H1 (cell line): ENCODE data around the gene PPP2R3A. TPM values are rescaled to one million over a fixed set of nuclear protein-coding genes. Genes with fewer than 3 reads are reported as not detected.

ENCODE experiments used
- ASH2L ChIP-seq: fragments of 200-600, 300-600 bp; sonication (generic); IDR thresholded peaks from one replicate; pipeline ENCODE4 v1.7.1; 2017; ENCODE audit warnings: low read length
- RXRA ChIP-seq: IDR thresholded peaks from 2 replicates; pipeline ENCODE4 v1.6.1; 2011; ENCODE audit warnings: low read depth, mild to moderate bottlenecking, low read length, moderate library complexity; ENCODE audit not compliant: insufficient read depth
- SP2 ChIP-seq: IDR thresholded peaks from 2 replicates; pipeline ENCODE4 v1.6.1; 2012; ENCODE audit warnings: mild to moderate bottlenecking, low read length, inconsistent platforms
- TAF7 ChIP-seq: optimal IDR thresholded peaks from 2 replicates; pipeline ENCODE3; 2011; ENCODE audit warnings: low read depth, mild to moderate bottlenecking, inconsistent platforms, low read length, moderate library complexity, borderline replicate concordance
- polyA plus RNA-seq, 7 experiments: library from polyadenylated mRNA; depleted of rRNA in 3 of 7; stranded (reverse) in 5 of 7; unstranded in 2 of 7; fragments of >200 nt in 5 of 7; fragments of 200-250 nt in 2 of 7; gene quantifications; 1 replicate in 5 of 7; 2 replicates in 1 of 7; 4 replicates in 1 of 7; pipeline versions ENCODE4 v1.2.1 to v1.2.3, GENCODE V29; 2011 to 2013; ENCODE audit warnings: missing spikeins in 2 of 7, mixed read lengths in 2 of 7
- total RNA-seq: library from RNA; stranded (reverse); fragmentation: NEBNext Ultra II Directional; extraction: Animal tissue kit (Norgen Biotek cat#: 25700); gene quantifications from 2 replicates; pipeline ENCODE4 v1.2.1, GENCODE V29; 2021
- TF ChIP-seq, protein P1 (sequence below): IDR thresholded peaks from 2 replicates; pipeline ENCODE4 v1.6.1; 2011; ENCODE audit warnings: low read length, improper control_type of control experiment

The PPP2R3A gene
- total and polyA plus RNA-seq, 2 of the 8 experiments (the other 6 are each of a cell fraction or from before 2014, with no cell fraction given): 4.1 to 15.2 TPM

DNA sequence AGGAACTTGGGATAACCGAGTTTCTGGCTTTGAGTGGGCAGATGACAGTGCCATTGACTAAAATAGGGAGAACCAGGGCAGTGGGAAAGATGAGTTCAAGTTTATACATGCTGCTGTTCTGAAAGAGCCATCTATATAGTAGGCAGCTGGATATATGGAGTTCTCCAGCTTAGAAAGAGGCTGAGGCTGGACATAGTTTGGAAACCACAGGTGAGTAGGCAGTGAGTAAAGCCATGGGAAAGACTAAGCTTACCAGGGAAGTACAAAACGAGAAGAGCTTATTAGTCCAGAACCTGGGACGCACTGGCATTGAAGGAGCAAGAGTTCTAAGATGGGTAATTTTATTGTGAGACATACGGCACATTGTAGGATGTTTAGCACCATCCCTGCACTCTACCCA lies 176.4 kb downstream of the PPP2R3A start (continued):
- TF ChIP-seq TAF7 (no peak), ASH2L (no peak), RXRA (no peak), SP2 (no peak)
- TF ChIP-seq, protein P1, sequence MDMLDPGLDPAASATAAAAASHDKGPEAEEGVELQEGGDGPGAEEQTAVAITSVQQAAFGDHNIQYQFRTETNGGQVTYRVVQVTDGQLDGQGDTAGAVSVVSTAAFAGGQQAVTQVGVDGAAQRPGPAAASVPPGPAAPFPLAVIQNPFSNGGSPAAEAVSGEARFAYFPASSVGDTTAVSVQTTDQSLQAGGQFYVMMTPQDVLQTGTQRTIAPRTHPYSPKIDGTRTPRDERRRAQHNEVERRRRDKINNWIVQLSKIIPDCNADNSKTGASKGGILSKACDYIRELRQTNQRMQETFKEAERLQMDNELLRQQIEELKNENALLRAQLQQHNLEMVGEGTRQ: no peak
